Mammary epithelial cell (primary cell): Measurements from ENCODE around the gene PLEKHA5.

ENCODE experiments used
- CTCF ChIP-seq, 2 donors: IDR thresholded peaks in 1 of 2; conservative IDR thresholded peaks in 1 of 2; 2 replicates each; pipeline ENCODE4 v1.5.1; 2011 to 2012; ENCODE audit warnings: inconsistent platforms in 2 of 2, low read length in 2 of 2, mild to moderate bottlenecking in 2 of 2, control low read depth in 1 of 2, low read depth in 1 of 2; ENCODE audit not compliant: insufficient read depth in 1 of 2; ENCODE audit errors: extremely low read depth in 1 of 2
- EZH2 ChIP-seq: IDR thresholded peaks from 2 replicates; pipeline ENCODE4 v1.6.1; 2012; ENCODE audit warnings: low read length, inconsistent platforms, borderline replicate concordance

- TF ChIP-seq CTCF (conservative IDR thresholded peaks at IDR 0.05 in 1 of 2, IDR thresholded peaks at IDR 0.05 in 1 of 2; ENCODE audit: extremely low read depth in 1 of 2, insufficient read depth in 1 of 2, low read depth in 1 of 2, low read length in 2 of 2) (no peak), EZH2 (no peak)
Measured at GRCh38 chr12:19388131-19388549, 258.6 kb downstream of the PLEKHA5 start.
